PFSK-1 (cell line): ENCODE data around the gene ANKFY1.

Experiments
- FOXP2 ChIP-seq: optimal IDR thresholded peaks from 2 replicates; pipeline ENCODE3; 2011; ENCODE audit warnings: borderline replicate concordance, control low read depth, inconsistent platforms; ENCODE audit not compliant: insufficient read depth; ENCODE audit errors: extremely low read length, extremely low read depth
- POLR2AphosphoS5 ChIP-seq: IDR thresholded peaks from 2 replicates; pipeline ENCODE4 v1.6.1; 2012; ENCODE audit warnings: low read depth, mild to moderate bottlenecking, control low read depth, low read length, moderate library complexity
- REST ChIP-seq, 2 experiments: IDR thresholded peaks; 2 replicates each; pipeline versions ENCODE4 v1.6.1 to v1.8.0; 2011 to 2012; ENCODE audit warnings: low read depth in 2 of 2, low read length in 2 of 2, control low read depth in 1 of 2, inconsistent platforms in 1 of 2, mild to moderate bottlenecking in 1 of 2, moderate library complexity in 1 of 2; ENCODE audit not compliant: insufficient read depth in 1 of 2
- SIN3A ChIP-seq: IDR thresholded peaks from 2 replicates; pipeline ENCODE4 v1.6.1; 2012; ENCODE audit warnings: mild to moderate bottlenecking, low read length, moderate library complexity, borderline replicate concordance; ENCODE audit not compliant: insufficient read depth
- TAF1 ChIP-seq: IDR thresholded peaks from 2 replicates; pipeline ENCODE4 v1.6.1; 2012; ENCODE audit warnings: low read length, control low read depth, borderline replicate concordance; ENCODE audit not compliant: insufficient read depth

Gene ANKFY1

DNA sequence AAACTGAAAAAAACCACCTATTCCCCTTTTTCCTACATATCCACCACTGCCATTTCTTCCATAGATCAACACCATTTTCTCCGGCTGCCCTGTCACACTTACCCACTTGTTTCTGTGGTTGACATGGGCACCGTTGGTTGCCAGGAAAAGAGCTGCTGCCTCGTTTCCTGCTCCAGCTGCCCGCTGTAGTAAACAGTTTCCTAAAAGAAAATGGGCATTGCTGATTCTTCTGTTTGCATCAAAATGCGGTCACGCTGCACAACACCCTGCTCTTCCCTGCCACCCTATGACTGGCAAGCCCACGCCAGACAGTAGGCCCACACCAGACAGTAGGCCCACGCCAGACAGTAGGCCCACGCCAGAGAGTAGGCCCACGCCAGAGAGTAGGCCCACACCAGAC lies 74.5 kb downstream of the ANKFY1 start:
- no peak for TF ChIP-seq SIN3A
- TF ChIP-seq REST (IDR thresholded peaks at IDR 0.05; ENCODE audit: insufficient read depth in 1 of 2, low read depth in 2 of 2, low read length in 2 of 2) = no peak
- no peak for TF ChIP-seq POLR2AphosphoS5
- TF ChIP-seq FOXP2 = no peak
- TF ChIP-seq TAF1 = no peak

GRCh38 chr17:4188076-4188475 lies 75.7 kb downstream of the ANKFY1 start:
- no peak for TF ChIP-seq FOXP2
- no peak for TF ChIP-seq POLR2AphosphoS5
- no peak for TF ChIP-seq SIN3A
- TF ChIP-seq TAF1 = no peak
- no peak for TF ChIP-seq REST (IDR thresholded peaks at IDR 0.05; ENCODE audit: insufficient read depth in 1 of 2, low read depth in 2 of 2, low read length in 2 of 2)

- TF ChIP-seq FOXP2 (no peak), TAF1 (no peak), SIN3A (no peak), POLR2AphosphoS5 (no peak), REST (IDR thresholded peaks at IDR 0.05; ENCODE audit: insufficient read depth in 1 of 2, low read depth in 2 of 2, low read length in 2 of 2) (no peak)
Observed at GRCh38 chr17:4187076-4187475, 76.7 kb downstream of the ANKFY1 start.

- TF ChIP-seq POLR2AphosphoS5 (no peak), REST (IDR thresholded peaks at IDR 0.05; ENCODE audit: insufficient read depth in 1 of 2, low read depth in 2 of 2, low read length in 2 of 2) (no peak), TAF1 (no peak), FOXP2 (no peak), SIN3A (no peak)
Observed at GRCh38 chr17:4186357-4186881, 77.4 kb downstream of the ANKFY1 start.

GRCh38 chr17:4185656-4186055 lies 78.1 kb downstream of the ANKFY1 start:
- TF ChIP-seq POLR2AphosphoS5 (no peak), SIN3A (no peak), FOXP2 (no peak), TAF1 (no peak), REST (IDR thresholded peaks at IDR 0.05; ENCODE audit: insufficient read depth in 1 of 2, low read depth in 2 of 2, low read length in 2 of 2) (no peak)
